Measurements from ENCODE around the gene PP2D1.
"Not testable (repeated sequence)": the region's sequence is repeated elsewhere in the genome, so short reads cannot be mapped to it uniquely, and the experiment has no call there.

The PP2D1 gene

DNA sequence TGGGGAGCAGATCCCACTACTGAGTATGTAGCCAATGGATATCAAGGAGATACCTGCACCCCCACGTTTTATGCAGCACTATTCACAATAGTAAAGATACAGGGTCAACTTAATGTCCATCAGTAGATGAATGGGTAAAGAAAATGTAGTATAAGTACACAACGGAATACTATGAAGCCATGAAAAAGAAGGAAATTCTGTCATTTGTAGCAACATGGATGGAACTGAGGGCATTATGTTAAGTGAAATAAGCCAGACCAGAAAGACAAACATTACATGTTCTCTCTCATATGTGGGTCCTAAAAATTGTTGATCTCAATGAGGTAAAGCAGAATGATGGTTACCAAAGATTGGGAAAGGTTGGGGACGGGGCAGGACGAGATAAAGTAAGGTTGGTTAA, 14.6 kb downstream of the PP2D1 start:
- Histone ChIP-seq H3K27ac (no peak overlapping the region), H3K4me3 (no peak overlapping the region)

DNA sequence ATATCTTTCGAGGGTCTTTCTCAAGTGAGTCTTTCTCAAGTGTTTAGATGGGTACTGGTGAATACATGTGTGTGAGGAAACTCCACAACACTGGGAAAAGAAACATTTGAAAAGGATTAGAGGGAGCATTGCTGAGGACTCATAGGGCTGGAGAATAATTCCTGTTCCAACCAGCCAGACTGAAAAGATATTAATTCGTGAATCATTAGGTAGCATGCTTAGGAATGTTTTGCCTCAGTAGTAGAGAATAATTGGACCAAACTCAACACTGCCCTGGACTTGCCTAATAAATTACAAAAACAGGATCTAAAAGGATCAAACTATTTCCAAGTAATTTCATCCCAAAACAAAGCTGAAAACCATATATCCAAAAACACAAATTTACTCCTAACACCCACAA, 17.3 kb downstream of the PP2D1 start:
- Histone ChIP-seq H3K27ac (no peak overlapping the region), H3K4me3 (no peak overlapping the region)

DNA sequence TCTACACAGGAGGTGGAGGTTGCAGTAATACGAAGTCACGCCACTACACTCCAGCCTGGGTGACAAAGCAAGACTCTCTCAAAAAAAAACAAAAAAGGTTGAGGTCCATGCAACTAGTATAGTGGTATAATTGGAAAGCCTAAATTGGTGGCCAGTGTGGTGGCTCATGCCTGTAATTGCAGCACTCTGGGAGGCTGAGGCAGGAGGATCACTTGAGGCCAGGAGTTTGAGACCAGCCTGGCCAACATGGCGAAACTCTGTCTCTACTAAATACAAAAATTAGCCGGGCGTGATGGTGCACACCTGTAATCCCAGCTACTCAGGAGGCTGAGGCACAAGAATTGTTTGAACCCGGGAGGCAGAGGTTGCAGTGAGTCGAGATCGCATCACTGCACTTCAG, 23.2 kb downstream of the PP2D1 start:
- H3K27ac ChIP-seq, H3K4me3 ChIP-seq: not testable (repeated sequence)

DNA sequence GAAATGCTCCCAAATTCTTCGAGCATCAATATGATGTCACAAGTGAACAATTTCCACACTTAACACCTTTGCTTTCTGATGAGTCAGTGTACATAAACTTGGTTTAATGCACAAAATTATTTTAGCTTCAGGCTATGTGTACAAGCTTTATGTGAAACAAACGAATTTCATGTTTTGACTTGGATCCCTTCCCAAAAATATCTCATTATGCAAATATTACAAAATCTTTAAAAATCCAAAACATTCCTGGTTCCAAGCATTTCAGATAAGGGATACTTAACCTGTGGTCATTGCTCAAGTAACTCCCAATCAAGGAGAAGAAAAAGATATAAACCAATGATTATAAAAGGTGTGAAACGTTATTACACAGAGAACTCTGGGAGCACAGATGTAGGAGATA, 40.0 kb downstream of the PP2D1 start:
- no peak overlapping the region for H3K4me3 ChIP-seq

DNA sequence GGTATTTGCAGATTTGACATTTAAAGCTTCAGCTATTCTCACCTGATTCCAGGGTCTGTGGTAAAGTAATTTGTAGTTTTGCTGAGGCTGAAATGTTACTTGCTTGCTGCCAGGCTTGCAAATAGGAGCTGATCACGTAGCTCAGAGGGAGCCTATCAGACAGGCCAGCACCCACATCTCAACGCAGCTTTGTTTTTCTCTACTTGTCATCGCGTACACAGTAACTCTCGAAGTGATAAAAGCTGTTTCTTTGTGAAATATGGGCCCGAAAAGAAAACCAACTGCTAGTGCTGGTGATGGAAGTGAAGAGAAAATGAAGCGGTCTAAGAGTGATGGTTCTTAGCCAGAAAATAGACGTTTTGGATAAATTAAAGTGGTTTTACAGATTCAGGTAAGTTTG, 41.7 kb downstream of the PP2D1 start:
- H3K27ac ChIP-seq = no peak overlapping the region
- no peak overlapping the region for H3K4me3 ChIP-seq

More for the DNA sequence above, 40.0 kb downstream of the PP2D1 start:
- H3K27ac ChIP-seq = no peak overlapping the region

DNA sequence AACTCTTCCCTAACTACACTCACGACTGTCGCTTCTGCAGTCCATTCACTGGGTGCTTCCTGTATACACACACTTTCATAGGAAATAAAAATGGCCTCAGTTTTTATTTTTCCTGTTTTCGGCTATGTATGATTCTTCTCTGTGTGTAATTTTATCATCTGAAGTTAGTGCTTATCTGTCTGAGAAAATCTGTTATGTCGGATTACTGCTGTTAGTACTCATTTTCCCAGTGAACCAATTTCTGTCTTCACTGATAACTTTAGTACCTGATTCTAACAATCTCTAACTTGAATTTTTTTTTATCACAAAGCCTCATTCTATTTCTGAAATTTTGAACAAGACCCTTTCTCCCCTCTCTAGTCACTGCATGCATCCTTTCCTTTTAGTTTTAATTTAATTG, 44.3 kb downstream of the PP2D1 start:
- no peak overlapping the region for H3K4me3 ChIP-seq
- H3K27ac ChIP-seq = no peak overlapping the region

DNA sequence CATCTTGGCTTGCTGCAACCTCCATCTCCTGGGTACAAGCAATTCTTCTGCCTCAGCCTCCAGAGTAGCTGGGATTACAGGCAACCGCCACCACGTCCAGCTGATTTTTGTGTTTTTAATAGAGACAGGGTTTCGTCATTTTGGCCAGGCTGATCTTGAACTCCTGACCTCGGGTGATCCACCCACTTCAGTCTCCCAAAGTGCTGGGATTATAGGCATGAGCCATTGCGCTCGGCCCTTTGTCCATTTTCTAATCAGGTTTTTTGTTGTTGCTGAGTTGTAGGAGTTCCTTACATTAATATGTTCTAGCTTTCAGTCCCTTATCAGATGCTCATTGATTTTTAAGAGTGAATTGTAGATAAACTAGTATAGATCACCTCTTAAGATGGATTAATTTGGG, 44.9 kb downstream of the PP2D1 start:
- Histone ChIP-seq H3K4me3 (no peak overlapping the region), H3K27ac (no peak overlapping the region)

DNA sequence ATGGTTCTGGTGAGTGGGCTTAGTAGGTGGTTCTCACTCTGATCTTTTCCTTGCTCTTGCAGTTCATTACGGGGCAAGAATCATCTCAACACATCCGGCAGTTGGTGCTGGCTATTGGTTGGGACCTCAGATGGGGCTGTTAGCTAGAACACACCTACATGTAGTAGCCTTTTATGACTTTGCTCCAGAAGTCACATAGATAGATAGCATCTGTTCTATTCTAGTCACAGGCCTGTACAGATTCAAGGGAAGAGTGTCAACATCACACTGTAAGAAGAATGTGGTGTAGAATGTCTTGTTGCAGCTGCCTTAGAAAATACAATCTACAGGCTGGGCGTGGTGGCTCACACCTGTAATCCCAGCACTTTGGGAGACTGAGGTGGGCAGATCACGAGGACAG, 50.1 kb downstream of the PP2D1 start:
- Histone ChIP-seq H3K4me3 (no peak overlapping the region), H3K27ac (no peak overlapping the region)

DNA sequence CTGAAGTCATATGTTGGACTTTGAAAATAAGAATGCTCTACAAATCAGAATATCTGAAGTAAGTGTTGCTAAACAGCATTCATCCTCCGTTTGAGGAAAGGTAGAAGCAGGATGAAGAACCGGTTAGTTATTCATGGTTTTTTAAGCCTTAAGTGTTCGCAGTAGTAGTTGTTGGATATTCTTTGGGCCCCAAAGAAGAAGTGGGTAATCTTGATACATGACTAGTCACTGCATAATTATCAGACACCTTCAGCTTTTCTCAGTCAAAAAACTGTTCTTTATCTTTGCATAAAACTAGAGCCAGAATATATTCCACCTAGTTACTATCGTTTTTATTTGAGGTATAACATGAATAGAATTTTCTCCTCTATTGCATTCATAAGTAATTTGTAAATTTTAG, 51.4 kb downstream of the PP2D1 start:
- H3K27ac ChIP-seq = no peak overlapping the region
- H3K4me3 ChIP-seq = no peak overlapping the region

DNA sequence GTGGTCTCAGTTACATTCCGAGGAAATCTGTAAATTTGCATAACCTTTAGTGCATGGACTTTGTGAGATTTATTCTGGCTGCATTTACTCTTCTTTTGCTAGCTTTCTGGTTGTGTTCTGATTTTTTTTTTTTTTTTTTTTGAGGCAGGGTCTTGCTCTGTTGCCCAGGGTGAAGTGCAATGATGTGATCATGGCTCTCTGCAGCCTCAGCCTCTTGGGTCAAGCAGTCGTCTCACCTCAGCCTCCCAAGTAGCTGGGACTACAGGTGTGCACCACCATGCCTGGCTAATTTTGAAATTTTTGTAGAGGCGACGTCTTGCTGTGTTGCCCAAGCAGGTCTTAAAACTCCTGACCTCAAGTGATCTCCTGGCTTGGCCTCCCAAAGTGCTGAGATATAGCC, 52.6 kb downstream of the PP2D1 start:
- Histone ChIP-seq H3K4me3 (no peak overlapping the region), H3K27ac (no peak overlapping the region)

DNA sequence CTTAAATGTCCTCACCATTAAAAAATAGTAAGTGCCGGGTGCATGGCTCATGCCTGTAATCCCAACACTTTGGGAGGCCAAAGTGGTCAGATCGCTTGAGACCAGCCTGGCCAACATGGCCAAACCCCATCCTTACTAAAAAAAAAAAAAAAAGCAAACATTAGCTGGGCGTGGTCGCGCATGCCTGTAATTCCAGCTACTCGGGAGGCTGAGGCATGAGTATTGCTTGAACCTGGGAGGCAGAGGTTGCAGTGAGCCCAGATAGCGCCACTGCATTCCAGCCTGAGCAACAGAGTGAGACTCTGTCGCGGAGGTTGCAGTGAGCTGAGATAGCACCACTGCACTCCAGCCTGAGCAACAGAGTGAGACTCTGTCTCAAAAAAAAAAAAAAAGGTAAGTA, 54.7 kb downstream of the PP2D1 start:
- H3K4me3 ChIP-seq, H3K27ac ChIP-seq: not testable (repeated sequence)

DNA sequence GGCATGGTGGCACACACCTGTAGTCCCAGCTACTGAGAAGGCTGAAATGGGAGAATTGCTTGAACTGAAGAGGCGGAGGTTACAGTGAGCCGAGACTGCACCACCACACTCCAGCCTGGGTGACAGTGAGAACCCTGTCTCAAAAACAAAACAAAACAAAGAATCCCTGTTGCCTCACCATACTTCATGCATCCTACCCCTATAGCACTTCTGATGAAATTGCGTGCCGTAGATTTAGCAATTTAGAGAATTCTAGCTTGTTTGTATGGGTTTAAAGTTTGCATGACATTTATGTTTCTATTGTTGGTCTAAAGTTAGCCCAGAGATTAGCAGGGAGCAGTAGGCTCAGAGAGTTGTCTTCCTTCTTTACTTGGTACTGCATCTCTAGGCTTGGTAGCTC, 57.4 kb downstream of the PP2D1 start:
- no peak overlapping the region for H3K27ac ChIP-seq
- no peak overlapping the region for H3K4me3 ChIP-seq

DNA sequence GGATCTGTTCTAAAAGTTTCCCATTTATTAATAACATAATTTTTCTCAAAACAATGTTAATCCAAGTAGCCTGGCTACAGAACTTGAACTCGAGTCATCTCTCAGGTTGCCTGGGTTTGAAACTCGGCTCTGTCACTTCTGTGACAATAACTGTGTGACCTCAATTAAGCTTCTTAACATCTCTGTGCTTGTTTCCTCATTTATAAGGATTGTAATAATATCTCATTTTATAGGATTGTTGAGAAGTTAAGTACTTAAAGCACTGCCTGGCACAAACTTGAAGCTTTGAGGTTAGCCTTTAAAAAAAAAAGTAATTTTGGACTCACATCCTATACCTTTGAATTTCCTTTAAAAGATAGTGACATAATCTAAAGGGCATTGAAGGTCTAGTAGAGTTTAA, 61.7 kb downstream of the PP2D1 start:
- Histone ChIP-seq H3K27ac (peak overlapping the region in 1 of 21 experiments; percentile 1), H3K4me3 (peak overlapping the region in 1 of 7 experiments; percentile 6)

DNA sequence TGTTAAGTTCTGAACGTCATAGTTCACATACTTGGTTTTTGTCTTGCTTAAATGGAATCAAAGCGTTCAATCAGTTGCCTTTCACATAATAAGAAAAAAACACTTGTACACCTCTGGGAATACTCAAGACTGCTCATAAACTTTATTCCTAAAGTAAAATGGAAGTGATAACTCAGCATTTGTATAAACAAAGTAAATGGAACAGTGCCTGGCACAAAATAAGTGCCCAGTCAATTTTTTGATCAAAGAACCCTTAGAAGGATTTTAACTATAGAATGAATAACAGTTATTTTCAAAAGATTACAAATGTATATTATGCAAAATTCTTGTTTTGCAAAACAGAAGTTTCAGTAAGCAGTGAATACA, 63.9 kb downstream of the PP2D1 start:
- H3K4me3 ChIP-seq = peak overlapping the region; percentile 67 to 99 (median 93)
- H3K27ac ChIP-seq = peak overlapping the region in 19 of 21 experiments; percentile 80 to 100 (median 98)

DNA sequence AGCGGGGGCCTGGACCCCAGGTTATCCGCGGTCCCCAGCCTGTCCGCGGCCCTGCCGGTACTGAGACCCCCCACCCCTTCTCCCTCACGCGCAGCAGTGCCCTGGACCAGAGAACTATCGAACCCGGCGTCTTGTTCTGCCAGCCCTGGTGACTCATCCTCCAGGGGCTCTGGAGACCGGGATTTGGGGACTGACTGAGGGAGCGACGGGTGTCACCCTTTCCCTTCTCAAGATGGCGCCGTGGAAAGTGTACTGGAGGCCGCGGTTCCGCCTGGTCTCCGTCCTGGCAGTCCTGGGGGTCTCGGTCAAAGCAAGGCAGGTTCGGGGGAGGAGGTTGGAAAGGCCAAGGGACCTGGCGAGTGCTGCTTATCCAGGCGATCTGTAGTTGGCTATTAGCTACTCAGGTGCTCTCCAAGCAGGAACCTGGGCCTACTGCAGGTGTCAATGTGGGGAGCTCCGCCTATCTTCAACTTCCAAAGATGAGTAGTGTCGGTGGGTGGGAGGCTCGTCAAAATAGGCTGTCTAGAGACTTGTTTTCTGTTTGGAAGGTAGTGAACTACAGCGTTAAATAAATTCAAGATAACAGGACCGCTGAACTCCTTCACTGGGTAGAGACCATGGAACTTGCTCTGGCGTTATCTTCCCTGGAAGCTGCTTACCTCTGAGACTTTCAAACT, 64.4 kb downstream of the PP2D1 start:
- peak overlapping the region; percentile 67 to 99 (median 93) for H3K4me3 ChIP-seq
- H3K27ac ChIP-seq = peak overlapping the region; percentile 80 to 100 (median 98)

DNA sequence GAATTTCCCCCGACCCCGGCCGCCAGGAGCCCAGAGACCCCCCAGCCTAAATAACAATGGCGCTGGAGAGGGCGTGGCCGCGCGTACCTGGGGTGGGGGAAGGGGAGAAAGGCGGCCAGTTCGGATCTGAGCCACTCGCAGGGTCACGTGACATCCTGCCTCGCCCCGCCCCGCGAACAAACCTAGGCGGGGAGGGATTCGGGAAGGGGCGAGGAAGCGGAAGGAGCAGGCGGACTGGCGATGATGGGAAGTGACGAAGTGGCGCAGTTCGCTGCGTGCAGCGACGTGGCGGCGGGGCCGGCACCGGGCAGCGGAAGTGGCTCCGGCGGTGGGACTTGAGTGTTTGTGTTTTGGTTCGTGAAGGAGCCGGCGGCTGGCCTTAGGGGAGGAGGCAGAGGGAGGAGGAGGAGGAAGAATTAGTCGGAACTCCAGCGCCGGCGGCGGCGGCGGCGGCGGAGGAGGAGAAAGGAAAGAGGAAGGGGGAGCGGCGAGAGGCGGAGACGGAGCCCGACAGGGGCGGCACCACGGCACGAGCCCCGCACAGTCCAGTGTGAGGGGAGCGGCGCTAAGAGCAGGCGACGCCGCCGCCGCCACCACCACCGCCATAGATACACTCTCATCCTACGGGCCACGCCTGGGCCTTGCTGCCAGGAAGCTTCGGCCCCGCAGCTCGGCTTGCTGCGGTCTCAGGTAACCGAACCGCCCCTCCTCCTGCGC, 65.1 kb downstream of the PP2D1 start, which contains the start of gene RAB5A:
TSS of gene RAB5A (plus strand) at position 266 of the 717 bp plus-strand sequence. CDS start 3,802 bp downstream, outside the sequence.
- Histone ChIP-seq H3K4me3 (peak within 1 kb of the TSS; percentile 67 to 99 (median 93)), H3K27ac (peak within 1 kb of the TSS; percentile 80 to 100 (median 98))

DNA sequence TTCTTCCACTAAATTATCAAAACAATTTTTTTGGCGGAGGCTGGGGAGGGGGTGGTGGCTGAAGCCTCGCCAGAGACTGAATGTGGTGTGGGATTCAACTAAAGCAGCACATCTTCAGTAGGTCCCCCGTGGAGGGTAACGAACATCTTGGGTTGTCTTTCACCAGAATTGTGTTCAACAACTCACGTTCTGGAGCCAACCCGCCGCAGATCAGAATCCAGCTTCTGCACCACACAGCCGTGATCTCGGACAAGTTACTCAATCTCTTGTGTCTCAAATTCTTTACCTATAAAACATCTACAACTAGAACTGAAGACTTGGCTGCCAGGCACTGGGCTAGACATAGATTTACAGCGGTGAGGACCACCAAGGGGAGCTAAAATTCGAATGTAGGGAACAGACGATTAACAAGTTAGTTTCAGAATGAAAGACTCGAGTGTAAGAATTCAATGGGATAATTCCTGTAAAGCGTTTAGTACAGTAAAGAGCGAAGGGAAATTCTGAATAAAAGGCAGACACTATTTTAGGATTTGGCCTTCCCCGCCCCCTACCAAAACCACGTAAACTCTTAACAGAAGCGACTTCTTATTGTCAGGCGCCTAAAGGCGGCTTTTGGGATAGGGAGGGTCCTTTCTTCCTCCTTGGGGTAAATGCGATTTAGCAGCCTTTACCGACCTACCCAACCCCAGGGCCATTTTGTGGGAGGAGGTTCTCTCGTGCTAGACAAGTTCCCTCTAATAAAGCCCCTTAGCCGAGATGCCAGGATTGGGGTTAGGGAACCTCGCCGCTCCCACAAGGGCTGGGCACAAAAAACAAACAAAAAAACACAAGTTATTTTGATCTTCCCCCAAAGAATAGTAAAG, 65.9 kb downstream of the PP2D1 start:
- Histone ChIP-seq H3K27ac (peak overlapping the region; percentile 33 to 100 (median 98)), H3K4me3 (peak overlapping the region; percentile 67 to 99 (median 93))

DNA sequence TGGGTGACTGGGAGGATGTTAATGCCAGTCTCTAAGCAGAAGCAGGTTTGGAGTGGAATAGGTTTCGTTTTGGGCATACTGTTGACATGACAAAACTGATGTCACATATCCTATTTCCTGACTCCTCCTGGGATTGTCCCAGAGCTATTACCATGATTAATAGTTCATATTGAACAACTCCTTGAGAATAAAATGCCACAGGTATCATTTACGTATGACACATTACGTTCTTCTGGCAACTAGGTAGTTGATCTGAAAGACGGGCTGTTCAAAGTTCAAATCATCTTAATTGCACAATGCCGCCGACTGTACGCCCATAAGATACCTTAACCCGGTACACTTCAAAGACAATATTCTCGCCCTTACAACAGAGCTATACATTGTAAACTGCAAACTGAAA, 66.5 kb downstream of the PP2D1 start:
- Histone ChIP-seq H3K4me3 (peak overlapping the region in 6 of 7 experiments; percentile 67 to 99 (median 96)), H3K27ac (peak overlapping the region in 12 of 21 experiments; percentile 80 to 100 (median 98))

DNA sequence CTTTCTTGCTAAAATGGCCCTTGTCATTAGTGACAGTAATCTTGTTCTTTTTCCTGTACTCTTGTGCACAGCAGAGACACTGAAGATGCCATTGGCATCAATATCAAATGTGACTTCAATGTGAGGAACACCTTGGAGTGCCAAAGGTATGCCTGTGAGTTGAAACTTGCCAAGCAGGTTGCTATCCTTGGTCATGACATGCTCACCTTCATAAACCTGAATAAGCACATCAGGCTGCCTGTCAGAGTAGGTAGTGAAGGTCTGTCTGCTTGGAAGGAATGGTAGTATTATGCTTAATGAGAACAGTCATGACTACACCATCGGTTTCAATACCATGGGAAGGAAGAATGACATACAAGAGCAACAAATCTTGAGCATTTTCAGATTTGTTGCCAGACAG, 71.4 kb downstream of the PP2D1 start:
- Histone ChIP-seq H3K4me3 (no peak overlapping the region), H3K27ac (no peak overlapping the region)

DNA sequence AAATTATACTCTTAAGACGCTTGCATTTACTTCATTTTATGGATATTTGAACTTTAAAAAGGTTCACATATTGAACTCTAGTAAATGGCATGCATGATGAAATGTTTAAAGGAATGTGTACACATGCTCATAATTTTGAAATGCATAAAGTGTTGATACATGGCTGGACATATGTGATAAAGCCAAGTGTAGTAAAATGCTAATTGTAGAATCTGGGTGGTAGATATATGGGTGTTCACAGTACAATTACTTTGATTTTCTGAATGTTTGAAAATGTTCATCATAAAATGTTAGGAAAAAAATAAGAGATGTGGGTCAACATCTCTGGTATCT, 73.8 kb downstream of the PP2D1 start:
- Histone ChIP-seq H3K4me3 (no peak overlapping the region), H3K27ac (no peak overlapping the region)

All from skin epidermis (tissue), 12 donors.